B cell (primary cell): ENCODE results near the gene MLLT3. TPM values are rescaled to one million over a fixed set of nuclear protein-coding genes. Genes with fewer than 3 reads are reported as not detected.

Experiments
- ATAC-seq: fragments of 200-7000 bp; cut with Tn5 transposase; one replicate; pipeline ENCODE4 v1.10.0; 2021; ENCODE audit warnings: low read depth, mild to moderate bottlenecking, moderate number of reproducible peaks, moderate library complexity
- CTCF ChIA-PET: fragments of 350-600 bp; sonication (Branson Sonifier 250); formaldehyde crosslinking; loops from one replicate; lab custom pipeline; 2021; ENCODE audit warnings: antibody characterized with exemption, inconsistent platforms; lab: Charles Lee
- POLR2A ChIA-PET: fragments of 350-600 bp; sonication (Branson Sonifier 250); formaldehyde crosslinking; loops from one replicate; lab custom pipeline; 2021; ENCODE audit warnings: antibody characterized with exemption; lab: Charles Lee
- DNase-seq: peaks from one replicate; pipeline ENCODE4 v3.0.0; 2013
- H2AFZ ChIP-seq: 2 replicates; pipeline ENCODE4 v1.6.1; 2012; ENCODE audit warnings: mild to moderate bottlenecking, low read depth, low read length; ENCODE audit not compliant: insufficient read depth, poor library complexity, severe bottlenecking
- H3K27ac ChIP-seq, 2 donors: 1 replicate in 1 of 2; 2 replicates in 1 of 2; pipeline ENCODE4 v1.5.1; 2012 to 2013; ENCODE audit warnings: low read length in 2 of 2, mild to moderate bottlenecking in 2 of 2, moderate library complexity in 1 of 2
- H3K27me3 ChIP-seq, 4 experiments: fragments of 200-600 bp in 1 of 4; sonication (generic) in 1 of 4; replicated peaks in 1 of 4; 1 replicate in 2 of 4; 2 replicates in 2 of 4; pipeline versions ENCODE4 v1.6.1 to v1.7.0; 2013 to 2016; ENCODE audit warnings: low read length in 3 of 4, mild to moderate bottlenecking in 2 of 4, mixed read lengths in 1 of 4, moderate library complexity in 1 of 4; ENCODE audit not compliant: insufficient read depth in 4 of 4, control insufficient read depth in 3 of 4; ENCODE audit errors: control extremely low read depth in 1 of 4
- H3K36me3 ChIP-seq, 2 experiments: replicated peaks in 1 of 2; 1 replicate in 1 of 2; 2 replicates in 1 of 2; pipeline versions ENCODE4 v1.6.1 to v1.7.1; 2013; ENCODE audit warnings: low read length in 1 of 2; ENCODE audit not compliant: insufficient read depth in 2 of 2, control insufficient read depth in 1 of 2; ENCODE audit errors: control extremely low read depth in 1 of 2, extremely low read depth in 1 of 2
- H3K4me1 ChIP-seq, 2 donors: fragments of 200-600 bp in 1 of 2; sonication (generic) in 1 of 2; 1 replicate in 1 of 2; 2 replicates in 1 of 2; pipeline versions ENCODE4 v1.5.1 to v1.6.1; 2013 to 2017; ENCODE audit warnings: low read length in 2 of 2; ENCODE audit not compliant: control insufficient read depth in 2 of 2, insufficient read depth in 2 of 2
- H3K4me2 ChIP-seq: replicated peaks from 2 replicates; pipeline ENCODE3; 2012; ENCODE audit warnings: mild to moderate bottlenecking, low read depth, low read length; ENCODE audit not compliant: poor library complexity, severe bottlenecking
- H3K4me3 ChIP-seq, 5 experiments: fragments of 200-600 bp in 1 of 5; sonication (generic) in 1 of 5; 1 replicate in 3 of 5; 2 replicates in 2 of 5; pipeline versions ENCODE4 v1.5.1 to v1.7.0; 2011 to 2016; ENCODE audit warnings: low read length in 4 of 5, mild to moderate bottlenecking in 4 of 5, low read depth in 2 of 5, control low read depth in 1 of 5, moderate library complexity in 1 of 5; ENCODE audit not compliant: insufficient read depth in 1 of 5; ENCODE audit errors: control extremely low read depth in 1 of 5, extremely low read depth in 1 of 5
- H3K79me2 ChIP-seq: fragments of 200-600 bp; sonication (generic); one replicate; pipeline ENCODE4 v1.6.0; 2016; ENCODE audit warnings: low read length; ENCODE audit not compliant: control insufficient read depth, insufficient read depth
- H3K9ac ChIP-seq: fragments of 200-600 bp; sonication (generic); 2 replicates; pipeline ENCODE4 v1.6.1; 2017; ENCODE audit warnings: mild to moderate bottlenecking, low read length, moderate library complexity
- H3K9me3 ChIP-seq, 3 donors: one replicate each; pipeline versions ENCODE4 v1.6.1 to v1.7.1; 2013; ENCODE audit warnings: low read length in 2 of 3; ENCODE audit not compliant: control insufficient read depth in 2 of 3, insufficient read depth in 1 of 3; ENCODE audit errors: control extremely low read depth in 1 of 3
- H4K20me1 ChIP-seq: 2 replicates; pipeline ENCODE4 v1.6.0; 2012; ENCODE audit warnings: mild to moderate bottlenecking, low read length; ENCODE audit not compliant: insufficient read depth, control insufficient read depth, poor library complexity, severe bottlenecking
- H3K27ac Mint-ChIP-seq: one replicate; pipeline ENCODE4 v1.8.0; 2021; ENCODE audit warnings: mixed read lengths
- H3K27me3 Mint-ChIP-seq: one replicate; pipeline ENCODE4 v1.8.0; 2021; ENCODE audit warnings: mixed read lengths
- H3K4me1 Mint-ChIP-seq: one replicate; pipeline ENCODE4 v1.8.0; 2021; ENCODE audit warnings: mixed read lengths
- H3K4me3 Mint-ChIP-seq: one replicate; pipeline ENCODE4 v1.8.0; 2021; ENCODE audit warnings: mixed read lengths
- H3K9me3 Mint-ChIP-seq: one replicate; pipeline ENCODE4 v1.8.0; 2022; ENCODE audit warnings: mixed read lengths; ENCODE audit not compliant: insufficient read depth
- CTCF ChIP-seq: fragments of 200-600 bp; IDR thresholded peaks from one replicate; pipeline ENCODE4 v1.8.0; 2022; ENCODE audit warnings: antibody characterized with exemption, mild to moderate bottlenecking
- EZH2 ChIP-seq: IDR thresholded peaks from 2 replicates; pipeline ENCODE4 v1.6.1; 2012; ENCODE audit warnings: borderline replicate concordance, low read depth, mild to moderate bottlenecking, moderate library complexity, low read length; ENCODE audit not compliant: insufficient read depth, poor library complexity, severe bottlenecking
- WGBS: methylation state at CpG from one replicate; pipeline ENCODE4 v1.1.5; 2013; ENCODE audit warnings: missing lambda C conversion rate; ENCODE audit not compliant: insufficient coverage; 5-methylcytosine and 5-hydroxymethylcytosine counted together
- intact Hi-C: fragments of 100-400 bp; cut with micrococcal nuclease; formaldehyde crosslinking; loops from one replicate; pipeline ENCODE4 v1.10.0; 2022
- polyA plus RNA-seq: library from polyadenylated mRNA; depleted of rRNA; stranded (reverse); fragments of >200 nt; gene quantifications from 2 replicates; pipeline ENCODE4 v1.2.3, GENCODE V29; 2012
- total RNA-seq, 2 donors: library from RNA; stranded (reverse); fragments of 120-200 nt in 1 of 2; gene quantifications; 1 replicate in 1 of 2; 2 replicates in 1 of 2; pipeline versions ENCODE4 v1.2.3 to v1.2.4, GENCODE V29; 2013 to 2022

MLLT3 gene
- total and polyA plus RNA-seq, 2 donors (not counting 1 experiment from before 2014, with no cell fraction given): 3.4 to 3.6 TPM

- Histone ChIP-seq H3K4me2 (no peak overlapping the region), H3K36me3 (no peaks in the 10 kb centered on the region), H3K27me3 (peaks cover 0 to 14% (median 3%) of the 10 kb centered on the region in 4 experiments), H3K9ac (no peak overlapping the region), H2AFZ (no peak overlapping the region), H3K4me1 (no peaks in the 10 kb centered on the region), H3K4me3 (no peak overlapping the region), H3K79me2 (no peaks in the 10 kb centered on the region), H3K27ac (no peak overlapping the region), H4K20me1 (no peaks in the 10 kb centered on the region), H3K9me3 (no peaks in the 10 kb centered on the region)
- no peak overlapping the region for H3K27ac Mint-ChIP-seq
- DNase-seq (no peak), ATAC-seq (no peak)
- no CpG with 5 or more reads among the region's 4 CpGs for WGBS
- H3K27me3 Mint-ChIP-seq: peaks cover 35% of the 10 kb centered on the region
- intact Hi-C loops: no loop called here
- H3K9me3 Mint-ChIP-seq: no peaks in the 10 kb centered on the region
- POLR2A ChIA-PET: no interaction called here
- H3K4me3 Mint-ChIP-seq: no peak overlapping the region
- TF ChIP-seq CTCF (no peak), EZH2 (no peak)
- no peaks in the 10 kb centered on the region for H3K4me1 Mint-ChIP-seq
- CTCF ChIA-PET: interaction anchor here (1.1 kb wide), 1 partner anchor 27 kb away, joined by 4 read pairs; no protein-coding TSS in a partner anchor
Observed at GRCh38 chr9:20651939-20652338, 29.6 kb upstream of the MLLT3 start.

- DNase-seq: no peak
- H4K20me1 ChIP-seq: no peaks in the 10 kb centered on the region
- peaks cover 44% of the 10 kb centered on the region for H3K27me3 Mint-ChIP-seq
- H3K4me1 ChIP-seq: no peaks in the 10 kb centered on the region
- ChIA-PET POLR2A (no interaction called here), CTCF (interaction anchor here (0.7 kb wide), 1 partner anchor 14 kb away, joined by 3 read pairs; no protein-coding TSS in a partner anchor)
- H3K9me3 Mint-ChIP-seq: no peaks in the 10 kb centered on the region
- H3K4me2 ChIP-seq: no peak overlapping the region
- WGBS: no CpG with 5 or more reads among the region's 4 CpGs
- no peak overlapping the region for H3K4me3 ChIP-seq
- no peak overlapping the region for H3K27ac ChIP-seq
- no peaks in the 10 kb centered on the region for H3K4me1 Mint-ChIP-seq
- H3K36me3 ChIP-seq: no peaks in the 10 kb centered on the region
- TF ChIP-seq CTCF (no peak), EZH2 (no peak)
- H3K27ac Mint-ChIP-seq: no peak overlapping the region
- H3K9ac ChIP-seq: no peak overlapping the region
- no peak overlapping the region for H2AFZ ChIP-seq
- no peaks in the 10 kb centered on the region for H3K79me2 ChIP-seq
- ATAC-seq: no peak
- intact Hi-C loops: no loop called here
- H3K27me3 ChIP-seq: peaks cover 0 to 18% (median 9%) of the 10 kb centered on the region in 4 experiments
- H3K9me3 ChIP-seq: no peaks in the 10 kb centered on the region
- H3K4me3 Mint-ChIP-seq: no peak overlapping the region
Observed at GRCh38 chr9:20650750-20651299, 28.5 kb upstream of the MLLT3 start.
